HG02678 (cell line): ENCODE data around the gene KRT77.
"Not testable (repeated sequence)": the region's sequence is repeated elsewhere in the genome, so short reads cannot be mapped to it uniquely, and the experiment has no call there.

Experiments used
- ATAC-seq: cut with Tn5 transposase; IDR thresholded peaks from one replicate; pipeline ENCODE4 v1.9.1; 2021; ENCODE audit warnings: mild to moderate bottlenecking, moderate library complexity; ENCODE audit not compliant: unreplicated experiment

The KRT77 gene

GRCh38 chr12:52724384-52724783 lies 21.1 kb upstream of the KRT77 start:
- ATAC-seq = no peak

DNA sequence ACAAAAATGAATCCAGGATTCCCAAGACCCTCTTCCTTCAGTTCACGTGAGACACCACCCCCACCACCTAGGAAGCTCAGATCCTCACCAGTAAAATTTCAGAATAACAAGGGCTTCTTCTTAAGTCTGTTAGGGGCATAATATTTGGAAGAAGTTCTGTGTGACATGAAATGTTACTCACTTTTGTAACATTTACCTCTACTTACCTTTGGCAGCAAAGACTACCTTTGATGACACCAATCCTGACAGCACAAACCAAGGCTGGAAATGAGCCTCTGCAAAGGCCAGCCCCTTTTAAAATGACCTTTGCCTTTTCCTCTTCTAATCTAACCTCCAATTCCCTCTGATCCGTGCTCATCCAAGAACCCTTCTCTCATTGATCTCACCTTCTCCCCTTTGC lies 19.4 kb upstream of the KRT77 start:
- ATAC-seq = no peak

DNA sequence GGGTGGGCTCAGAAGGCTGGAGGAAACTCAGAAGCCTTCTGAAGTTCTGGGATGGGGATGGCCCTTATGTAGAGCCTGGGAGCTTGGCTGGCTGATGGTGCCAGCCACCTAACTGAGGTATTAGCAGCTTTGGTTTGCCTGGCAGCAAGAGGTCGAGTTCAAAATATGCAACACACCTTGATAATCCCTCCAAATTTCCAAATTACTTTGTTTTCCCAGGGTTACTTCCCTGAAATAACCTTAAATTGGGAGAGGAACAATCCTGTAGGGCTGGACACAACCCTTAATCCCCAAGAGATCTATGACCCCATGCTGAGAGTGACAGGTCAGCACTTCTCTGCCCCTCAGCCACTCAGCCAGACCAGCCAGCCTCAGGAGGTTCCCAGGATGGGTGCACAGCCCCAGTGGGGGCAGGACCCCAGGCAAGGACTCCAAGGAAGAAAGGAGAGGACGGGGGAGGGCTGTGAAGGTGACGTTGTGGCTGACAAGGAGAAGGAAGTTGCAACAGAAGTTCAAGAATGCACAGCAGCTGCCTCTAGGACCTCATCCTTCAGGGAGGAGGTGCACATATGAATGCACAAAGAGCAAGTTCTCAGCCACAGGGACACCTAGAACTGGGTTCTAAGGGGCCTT lies 18.6 kb upstream of the KRT77 start:
- no peak for ATAC-seq

- no peak for ATAC-seq
Measured at GRCh38 chr12:52720365-52720886, 17.1 kb upstream of the KRT77 start.

- no peak for ATAC-seq
Measured at GRCh38 chr12:52716061-52716460, 12.7 kb upstream of the KRT77 start.

GRCh38 chr12:52715416-52715815 lies 12.1 kb upstream of the KRT77 start:
- no peak for ATAC-seq

GRCh38 chr12:52714887-52715281 lies 11.6 kb upstream of the KRT77 start:
- ATAC-seq = no peak

DNA sequence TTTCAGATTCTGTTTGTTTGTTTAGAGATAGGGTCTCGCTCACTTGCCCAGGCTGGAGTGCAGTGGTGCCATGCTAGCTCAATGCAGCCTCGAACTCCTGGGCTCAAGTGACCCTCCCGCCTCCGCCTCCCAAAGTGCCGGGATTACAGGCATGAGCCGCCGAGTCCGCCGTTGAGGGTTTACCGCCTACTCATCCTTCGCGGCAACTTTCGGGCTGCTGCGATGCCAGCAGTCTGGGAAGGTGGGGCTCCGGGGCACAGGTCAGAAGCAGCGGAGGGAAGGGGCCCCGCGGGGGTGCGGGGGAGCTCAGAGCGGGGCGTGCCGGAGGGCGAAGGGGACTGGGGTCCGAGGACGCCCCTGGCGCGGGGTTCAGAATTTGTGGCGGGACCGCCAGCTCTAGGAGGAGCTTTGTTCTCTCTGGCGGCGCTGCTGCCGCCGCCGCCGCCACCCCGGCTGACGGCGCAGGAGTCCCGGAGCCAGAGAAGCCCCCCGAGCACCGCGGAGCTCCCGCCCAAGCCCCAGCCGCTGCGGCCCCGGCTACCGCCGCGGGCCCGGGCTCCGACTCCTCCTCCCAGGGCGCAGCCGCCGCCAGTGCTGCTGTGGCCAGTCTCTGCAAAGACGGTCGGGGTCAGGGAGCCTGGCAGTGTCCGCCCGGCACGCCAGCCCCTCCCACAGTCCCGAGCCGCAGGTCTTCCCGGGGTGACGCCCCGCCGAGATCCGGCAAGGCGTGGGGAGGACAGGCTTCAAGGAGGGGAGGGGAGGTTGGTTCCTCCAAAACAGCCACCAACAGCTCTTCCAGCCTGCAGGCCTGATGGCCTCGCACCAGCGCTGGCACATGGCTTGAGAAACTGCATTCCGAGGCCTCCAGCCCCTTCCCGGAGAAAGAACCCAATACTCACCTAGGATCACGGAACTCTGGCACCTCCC lies 10.9 kb upstream of the KRT77 start:
- no peak for ATAC-seq

GRCh38 chr12:52712122-52712521 lies 8.8 kb upstream of the KRT77 start:
- ATAC-seq = not testable (repeated sequence)

DNA sequence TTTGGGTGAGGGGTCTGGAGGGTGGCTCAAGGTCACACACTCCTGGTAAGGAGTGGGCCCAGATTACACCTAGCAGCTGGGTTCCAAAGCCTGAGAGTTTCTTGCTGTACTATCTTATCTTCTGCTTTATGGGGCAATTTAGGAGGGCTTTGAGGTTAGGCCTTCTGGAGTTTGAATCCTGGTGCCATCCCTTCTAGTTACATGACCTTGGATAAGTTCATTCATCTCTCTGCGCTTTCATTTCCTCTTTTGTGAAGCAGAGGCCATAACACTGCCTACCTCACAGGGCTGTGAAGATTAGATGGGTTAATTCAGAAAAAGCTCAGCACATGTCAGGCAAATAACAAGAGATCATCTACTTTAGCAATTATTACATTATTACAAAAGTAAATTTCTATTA lies 7.4 kb upstream of the KRT77 start:
- no peak for ATAC-seq

DNA sequence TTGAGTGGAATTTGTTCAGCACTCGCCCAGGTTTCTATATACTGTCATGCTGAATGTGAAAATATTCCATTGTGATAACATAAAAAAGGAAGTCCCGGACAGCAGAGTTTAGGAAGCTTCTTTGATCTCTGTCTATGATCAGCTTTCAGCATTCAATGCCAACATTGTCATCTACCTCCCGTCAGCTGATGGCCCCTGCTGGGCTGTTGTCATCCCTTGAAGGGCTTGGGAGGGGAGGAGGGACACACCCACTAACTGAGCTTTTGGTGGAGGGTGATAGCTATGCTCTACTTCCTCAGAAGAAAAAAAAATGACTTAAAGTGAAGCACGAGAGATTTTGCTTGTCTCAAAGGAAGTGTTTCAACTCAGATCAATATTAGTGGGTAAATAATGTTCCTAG lies 4.7 kb upstream of the KRT77 start:
- ATAC-seq = no peak

DNA sequence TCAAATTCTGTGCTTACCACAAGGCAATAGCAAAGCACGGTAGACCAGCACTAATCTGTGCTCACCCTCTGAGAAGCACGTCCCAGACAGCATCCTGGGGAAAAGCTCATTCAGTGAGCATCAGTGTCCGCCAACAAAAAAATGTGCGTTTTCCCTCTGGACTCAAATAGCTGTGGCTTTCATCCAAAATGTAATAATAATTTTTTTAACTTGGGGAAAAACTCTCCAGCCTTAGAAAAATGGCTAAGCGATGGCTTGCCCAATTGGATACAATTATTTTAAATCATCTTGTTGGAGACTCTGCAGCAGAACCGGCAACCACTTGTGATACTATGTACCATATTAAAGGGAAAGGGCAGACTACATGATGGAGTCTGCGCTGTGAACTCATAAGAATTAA lies 1.1 kb upstream of the KRT77 start:
- ATAC-seq = no peak

- ATAC-seq = no peak
Measured at GRCh38 chr12:52703878-52704277, 554 bp upstream of the KRT77 start.

GRCh38 chr12:52702338-52702737 lies 986 bp downstream of the KRT77 start:
- ATAC-seq = no peak

DNA sequence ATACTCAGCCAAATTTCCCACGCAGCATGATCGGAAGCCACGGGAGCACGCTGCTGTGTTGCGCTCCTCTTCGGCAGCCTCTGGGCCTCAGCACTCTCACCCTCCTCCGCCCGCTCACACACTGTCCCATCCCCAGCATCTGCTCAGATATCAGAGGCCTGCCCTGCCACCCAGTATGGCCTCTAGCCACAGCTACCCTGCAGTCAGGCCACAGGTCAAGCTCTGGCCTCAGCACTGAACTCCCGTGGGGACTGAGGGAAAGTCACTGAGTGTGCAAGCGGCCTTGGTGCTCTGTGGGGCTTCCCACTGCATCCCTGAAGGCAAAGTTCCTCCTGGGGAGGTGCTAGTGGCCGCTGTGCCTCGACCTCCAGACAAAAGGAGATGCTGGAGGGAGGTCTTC lies 2.0 kb downstream of the KRT77 start:
- no peak for ATAC-seq

GRCh38 chr12:52699960-52700359 lies 3.4 kb downstream of the KRT77 start:
- ATAC-seq = no peak

DNA sequence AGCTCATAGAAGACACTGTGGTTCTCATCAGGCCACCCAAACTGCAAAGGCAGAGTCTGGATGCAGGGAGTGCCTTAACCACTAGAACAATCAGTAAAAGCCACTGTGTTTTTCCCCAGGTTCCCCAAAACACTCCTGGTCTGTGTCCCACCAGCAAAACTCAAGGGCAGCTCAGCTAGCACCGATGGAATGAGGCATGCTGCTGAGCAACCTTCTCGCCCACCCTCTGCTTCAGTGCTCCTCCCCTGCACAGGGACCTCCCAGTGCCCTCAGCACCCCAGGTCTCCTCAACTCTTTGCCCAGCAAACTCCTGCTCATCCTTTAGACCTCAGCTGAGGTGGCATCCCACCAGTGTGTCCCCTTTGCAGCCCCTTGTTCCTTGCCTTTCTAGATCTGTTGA lies 4.0 kb downstream of the KRT77 start:
- no peak for ATAC-seq

GRCh38 chr12:52698651-52699340 lies 4.5 kb downstream of the KRT77 start:
- no peak for ATAC-seq

- no peak for ATAC-seq
Measured at GRCh38 chr12:52697058-52697582, 6.2 kb downstream of the KRT77 start.

DNA sequence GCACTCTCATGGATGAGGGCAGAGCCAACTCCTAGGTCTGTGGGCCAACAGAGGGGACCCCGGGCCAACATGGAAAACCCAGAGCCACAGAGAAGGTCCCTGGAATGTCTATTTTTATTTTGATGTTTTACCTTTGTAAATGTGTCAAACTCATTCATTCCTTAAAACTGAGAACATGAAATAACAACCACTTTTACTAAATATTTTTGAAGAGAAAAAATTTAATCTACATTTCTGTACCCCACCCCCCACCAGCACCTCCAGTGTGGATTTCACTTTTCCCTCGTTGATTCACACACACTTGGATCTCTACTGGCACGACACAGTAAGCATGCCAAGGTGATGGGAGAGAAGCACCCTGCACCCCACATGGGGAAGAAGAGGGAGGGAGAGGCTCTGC lies 6.7 kb downstream of the KRT77 start:
- ATAC-seq = no peak

DNA sequence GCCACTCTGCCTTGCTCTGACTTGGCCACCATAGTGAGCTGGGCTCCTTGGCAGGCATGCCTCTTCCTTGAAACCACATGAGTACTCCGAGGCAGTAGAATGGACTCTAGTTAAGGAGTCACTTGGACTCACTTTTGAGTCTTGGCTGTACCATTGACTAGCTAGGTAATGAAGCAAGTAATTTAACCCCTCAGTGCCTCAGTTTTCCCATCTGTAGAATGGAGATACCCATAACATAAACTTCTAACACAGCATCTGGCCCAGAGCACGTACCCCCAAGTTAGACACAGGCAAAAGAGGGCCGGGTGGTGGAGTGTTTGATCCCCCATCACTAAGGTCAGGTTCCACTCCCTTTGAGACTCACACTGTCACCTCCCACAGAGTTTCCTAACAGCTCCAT lies 8.3 kb downstream of the KRT77 start:
- ATAC-seq = no peak
